Urothelium cell line (cell line): ENCODE data around the gene LIN28B.
A peak's percentile ranks its signal among the peaks of the same experiment; 100 is the strongest.
"Not testable (repeated sequence)": the region's sequence is repeated elsewhere in the genome, so short reads cannot be mapped to it uniquely, and the experiment has no call there.

Experiments
- DNase-seq: peaks from one replicate; pipeline ENCODE4 v3.0.0; 2011; ENCODE audit warnings: low spot score, mixed read lengths
- FAIRE-seq: peaks from 2 replicates; lab custom pipeline; 2011; peaks lifted over from hg19 to GRCh38; lab: Jason Lieb, UNC

The LIN28B gene

DNA sequence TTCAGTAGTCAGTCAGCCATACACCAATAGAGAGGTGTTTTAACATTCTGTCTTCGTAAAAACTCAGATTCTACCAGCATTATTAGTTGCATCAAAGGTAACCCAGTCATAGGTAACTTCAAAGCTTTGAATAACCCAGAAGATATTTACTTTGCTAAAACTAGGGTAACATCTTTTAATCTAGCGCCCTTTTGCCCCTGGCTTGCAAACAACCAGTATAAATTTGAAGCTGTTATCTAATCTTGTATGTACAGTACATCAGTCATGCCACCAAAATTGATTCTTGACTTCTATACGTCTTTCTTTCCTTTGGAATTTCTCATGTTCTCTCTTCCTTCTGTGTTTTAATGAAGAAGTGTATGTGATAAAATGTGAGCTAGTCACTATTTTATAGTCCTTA, 109.3 kb downstream of the LIN28B start:
- FAIRE-seq (no peak), DNase-seq (no peak)

DNA sequence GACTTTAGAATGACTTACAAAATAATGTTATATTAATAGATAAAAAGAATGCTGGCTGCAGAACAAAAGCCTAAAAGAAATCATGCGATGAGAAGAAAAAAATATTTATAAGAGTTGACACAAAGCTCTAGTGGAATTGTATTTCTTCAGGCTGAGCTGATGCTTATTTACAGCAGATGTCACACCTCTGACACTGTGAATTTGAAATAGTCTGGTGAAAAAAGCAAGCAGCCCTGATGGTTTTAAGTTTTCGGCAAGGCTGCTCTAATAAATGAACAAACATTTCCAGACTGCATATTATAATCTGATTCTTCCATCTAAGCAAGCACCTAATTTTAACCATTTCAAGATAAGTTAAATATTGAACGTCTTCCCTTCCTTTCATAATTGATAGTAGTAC, 109.9 kb downstream of the LIN28B start:
- FAIRE-seq = no peak
- DNase-seq = no peak

DNA sequence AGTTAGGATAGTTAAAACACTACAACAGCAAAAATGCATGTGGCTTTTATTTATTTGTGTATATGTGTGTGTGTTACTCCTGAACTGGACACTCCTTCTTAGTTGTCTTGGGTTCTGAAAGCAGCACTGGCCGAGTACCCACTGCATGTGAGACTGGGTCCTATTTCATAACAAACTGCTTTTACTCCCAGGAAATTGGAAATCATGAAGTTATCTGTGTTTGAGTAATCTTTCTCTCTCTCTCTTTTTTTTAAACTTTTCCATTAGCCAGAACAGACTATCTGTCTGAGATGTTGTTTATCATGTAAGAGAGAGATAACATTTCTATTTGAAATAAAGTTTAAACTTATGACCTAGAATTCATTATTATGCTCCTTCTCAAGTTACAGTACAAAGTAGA, 110.4 kb downstream of the LIN28B start:
- FAIRE-seq (no peak), DNase-seq (no peak)

- no peak for DNase-seq
- FAIRE-seq = no peak
Observed at GRCh38 chr6:105068407-105068806, 111.5 kb downstream of the LIN28B start.

- FAIRE-seq = no peak
- DNase-seq = no peak
Observed at GRCh38 chr6:105069821-105070445, 113.0 kb downstream of the LIN28B start.

DNA sequence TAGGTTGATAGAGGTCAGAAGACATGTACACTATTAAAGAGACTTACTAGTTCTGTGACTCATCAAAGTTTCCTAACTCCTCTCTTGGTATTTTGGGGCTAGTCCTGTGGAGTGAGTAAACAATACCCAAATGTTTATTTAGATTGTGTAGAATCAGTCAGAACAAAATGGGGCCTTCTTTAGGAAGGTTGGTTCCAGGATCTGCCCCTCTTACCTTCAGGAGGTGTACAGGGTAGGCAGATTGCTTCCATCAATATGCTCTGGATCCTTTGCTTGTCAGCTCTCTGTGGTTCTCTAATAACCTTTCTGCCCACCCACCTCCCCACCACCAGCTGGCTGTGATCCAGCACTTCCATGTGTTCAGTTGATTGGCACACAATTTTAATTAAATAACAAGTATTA, 115.9 kb downstream of the LIN28B start:
- no peak for DNase-seq
- no peak for FAIRE-seq

- FAIRE-seq (no peak), DNase-seq (no peak)
Observed at GRCh38 chr6:105075210-105075609, 118.3 kb downstream of the LIN28B start.

DNA sequence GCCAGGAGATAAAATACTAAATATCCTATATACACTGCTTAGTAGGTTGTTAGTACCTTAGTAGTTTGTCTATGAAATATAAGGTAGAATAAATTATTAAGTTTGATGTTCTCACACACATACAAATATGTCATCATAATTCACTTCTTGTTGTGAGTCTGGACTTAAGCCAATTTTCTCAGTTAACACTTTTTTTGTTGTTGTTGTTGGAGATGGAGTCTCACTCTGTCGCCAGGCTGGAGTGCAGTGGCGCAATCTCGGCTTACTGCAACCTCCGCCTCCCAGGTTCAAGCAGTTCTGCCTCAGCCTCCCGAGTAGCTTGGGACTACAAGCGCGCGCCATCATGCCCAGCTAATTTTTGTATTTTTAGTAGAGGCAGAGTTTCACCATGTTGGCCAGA, 119.5 kb downstream of the LIN28B start:
- FAIRE-seq, DNase-seq: not testable (repeated sequence)

DNA sequence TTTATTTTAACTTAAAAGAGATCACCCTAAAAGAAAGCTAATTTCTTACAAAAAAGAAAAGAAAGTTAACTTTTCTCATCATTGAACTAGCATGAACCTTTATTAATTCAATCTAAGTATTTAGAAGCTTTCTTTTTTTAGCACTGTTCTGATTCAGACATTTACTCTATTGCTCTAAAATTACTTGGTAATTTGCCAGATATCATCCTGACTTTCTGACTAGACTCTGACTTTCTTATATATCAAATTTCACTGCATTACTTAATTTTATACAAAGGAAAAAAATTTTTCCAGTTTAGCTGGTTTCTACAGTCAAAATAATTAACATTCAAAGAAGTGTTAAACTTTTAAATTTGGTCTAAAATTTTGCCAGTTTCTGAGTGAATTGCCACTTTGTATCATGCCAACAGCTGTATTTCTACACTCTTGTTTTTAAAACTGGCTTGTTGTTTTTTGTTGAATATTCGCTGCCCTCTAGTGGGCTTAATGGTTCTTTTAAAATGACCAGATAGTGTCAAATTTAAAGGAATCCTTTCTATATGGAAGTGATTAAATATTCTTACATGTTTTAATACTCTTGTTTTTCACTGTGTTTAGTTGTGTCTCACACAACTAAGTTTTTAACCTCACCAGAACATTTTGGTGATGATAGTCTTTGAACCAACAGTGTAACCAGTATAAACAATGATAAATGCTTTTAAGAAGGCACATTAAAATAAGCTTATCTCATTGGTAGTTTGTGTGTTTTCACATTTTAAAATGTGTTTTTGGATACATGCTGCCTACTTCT, 120.9 kb downstream of the LIN28B start:
- no peak for FAIRE-seq
- DNase-seq = peak; percentile 13

DNA sequence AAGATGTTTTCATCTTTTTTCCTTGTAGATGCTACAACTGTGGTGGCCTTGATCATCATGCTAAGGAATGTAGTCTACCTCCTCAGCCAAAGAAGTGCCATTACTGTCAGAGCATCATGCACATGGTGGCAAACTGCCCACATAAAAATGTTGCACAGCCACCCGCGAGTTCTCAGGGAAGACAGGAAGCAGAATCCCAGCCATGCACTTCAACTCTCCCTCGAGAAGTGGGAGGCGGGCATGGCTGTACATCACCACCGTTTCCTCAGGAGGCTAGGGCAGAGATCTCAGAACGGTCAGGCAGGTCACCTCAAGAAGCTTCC, 121.4 kb downstream of the LIN28B start:
- FAIRE-seq (no peak), DNase-seq (no peak)

GRCh38 chr6:105080279-105080678, 123.4 kb downstream of the LIN28B start:
- no peak for FAIRE-seq
- no peak for DNase-seq

GRCh38 chr6:105081662-105082061, 124.8 kb downstream of the LIN28B start:
- not testable (repeated sequence) for DNase-seq, FAIRE-seq

DNA sequence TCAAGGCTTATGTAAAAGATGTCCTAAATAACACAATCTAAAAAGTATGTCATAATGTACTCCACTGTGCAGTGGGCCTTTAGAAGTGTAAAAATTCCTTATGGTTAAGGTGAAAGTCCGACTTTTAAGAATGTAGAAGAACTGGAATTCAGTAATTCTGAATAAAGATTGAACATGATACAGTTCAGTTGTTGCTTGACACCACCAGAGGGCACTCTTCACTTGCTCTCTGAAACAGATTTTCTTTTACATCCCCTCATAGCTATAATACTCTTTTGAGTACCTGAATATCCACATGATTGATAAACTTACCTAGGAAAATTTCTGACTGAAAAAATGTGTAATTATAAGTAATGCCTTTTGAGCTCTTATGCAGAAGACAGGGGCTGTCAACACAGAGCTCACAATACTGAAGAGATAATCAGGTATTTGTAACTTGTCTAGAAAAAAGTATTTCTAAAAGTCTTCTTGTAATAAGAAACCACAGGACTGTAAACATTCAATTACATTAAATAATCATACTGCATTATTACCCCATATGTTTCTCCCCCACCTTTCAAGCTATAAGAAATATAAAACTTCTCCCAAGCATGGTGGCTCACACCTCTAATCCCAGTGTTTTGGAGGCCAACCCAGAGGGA, 130.8 kb downstream of the LIN28B start:
- FAIRE-seq = no peak

GRCh38 chr6:105091140-105091829, 134.4 kb downstream of the LIN28B start:
- DNase-seq = no peak
- no peak for FAIRE-seq

More for the DNA sequence above, 130.8 kb downstream of the LIN28B start:
- peak; percentile 21 for DNase-seq

GRCh38 chr6:105094133-105094640, 137.3 kb downstream of the LIN28B start:
- DNase-seq = no peak
- FAIRE-seq = no peak

GRCh38 chr6:105095139-105095538, 138.2 kb downstream of the LIN28B start:
- FAIRE-seq = no peak

GRCh38 chr6:105097288-105097687, 140.4 kb downstream of the LIN28B start:
- DNase-seq (no peak), FAIRE-seq (no peak)

More at GRCh38 chr6:105095139-105095538, 138.2 kb downstream of the LIN28B start:
- DNase-seq = no peak

DNA sequence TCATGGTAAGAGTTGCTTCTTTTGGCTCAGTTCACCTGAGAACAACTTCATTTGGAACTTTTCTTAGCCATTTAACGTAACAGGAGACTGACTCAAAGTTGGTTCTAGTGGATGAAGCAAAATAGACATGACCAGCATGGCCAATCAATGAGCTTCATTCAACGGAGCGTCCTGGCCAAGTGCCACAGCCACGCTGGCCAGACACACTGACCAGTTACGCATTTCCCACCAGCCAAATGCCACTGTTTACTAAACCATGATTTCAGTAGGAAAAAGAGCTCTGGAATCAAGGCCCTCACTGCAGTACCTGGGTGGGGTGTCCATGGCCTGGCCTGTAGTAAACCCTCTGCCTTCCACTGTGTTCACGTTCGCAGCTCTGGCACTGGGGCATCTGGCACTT, 142.5 kb downstream of the LIN28B start:
- DNase-seq (no peak), FAIRE-seq (no peak)

DNA sequence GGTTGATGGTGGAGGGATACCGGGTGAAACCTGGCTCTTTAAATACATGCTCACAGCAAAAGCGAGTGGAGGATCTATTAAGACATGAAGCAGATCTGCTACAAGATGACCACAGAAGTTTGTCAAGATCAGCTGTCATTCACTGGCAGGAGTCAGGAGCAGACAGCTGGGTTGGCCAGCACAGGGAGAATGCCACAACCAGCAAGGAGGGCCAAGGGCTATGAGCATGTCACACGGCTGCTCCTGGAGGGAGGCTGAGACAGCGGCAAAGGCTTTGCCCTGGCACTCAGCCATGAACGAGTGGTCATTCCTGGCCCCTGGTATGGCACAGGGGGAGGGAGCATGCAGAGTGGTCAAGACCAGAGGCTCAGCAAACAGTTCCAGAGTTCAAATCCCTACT, 145.3 kb downstream of the LIN28B start:
- DNase-seq (no peak), FAIRE-seq (no peak)

DNA sequence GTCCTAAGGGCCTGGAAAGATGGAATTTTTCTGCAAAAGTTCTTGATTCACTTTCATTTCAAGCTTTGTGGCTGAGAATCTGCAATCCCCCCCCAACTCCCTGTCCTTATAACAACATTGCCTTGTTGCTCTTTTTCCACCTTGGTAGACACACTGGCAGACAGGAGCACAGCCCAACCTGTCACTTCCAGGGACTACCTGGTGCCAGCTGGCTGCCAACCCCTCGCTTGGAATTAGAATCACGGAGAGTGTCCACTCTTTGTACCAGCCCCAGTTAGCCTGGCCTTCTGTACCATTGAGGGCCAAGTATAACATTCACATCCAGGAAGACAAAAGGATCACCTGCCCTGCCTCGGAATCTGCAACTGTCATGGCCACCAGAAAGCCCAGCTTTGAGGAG, 148.2 kb downstream of the LIN28B start:
- no peak for FAIRE-seq
- no peak for DNase-seq

DNA sequence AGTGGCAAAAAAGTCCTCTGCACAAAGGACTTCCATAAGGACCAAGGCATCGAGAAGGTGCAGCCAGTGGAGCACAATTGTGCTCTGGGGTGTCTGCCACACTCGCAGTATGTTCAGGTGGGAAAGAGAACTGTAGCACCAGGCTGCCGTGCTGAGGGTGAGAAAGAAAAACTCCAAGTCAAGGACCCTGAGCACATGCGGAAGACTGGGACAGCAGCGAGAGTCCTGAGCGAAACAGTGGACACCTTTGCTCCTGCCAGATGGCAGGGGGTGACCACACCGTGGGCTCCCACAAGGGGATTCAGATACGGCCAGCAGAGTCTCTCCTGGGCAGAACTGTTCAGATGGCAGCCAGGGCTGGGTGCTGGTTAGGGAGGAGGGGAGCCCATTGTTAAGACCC, 149.4 kb downstream of the LIN28B start:
- DNase-seq (no peak), FAIRE-seq (no peak)
